ENCODE results near the gene UBAP2L.
A peak's percentile ranks its signal among the peaks of the same experiment; 100 is the strongest.

GRCh38 chr1:154186177-154186576 lies 34.6 kb upstream of the UBAP2L start:
- TF ChIP-seq POLR2A (IDR thresholded peaks at IDR 0.05) (no peak), POLR2AphosphoS5 (IDR thresholded peaks at IDR 0.05) (no peak)
- TF ChIP-seq, protein P1, sequence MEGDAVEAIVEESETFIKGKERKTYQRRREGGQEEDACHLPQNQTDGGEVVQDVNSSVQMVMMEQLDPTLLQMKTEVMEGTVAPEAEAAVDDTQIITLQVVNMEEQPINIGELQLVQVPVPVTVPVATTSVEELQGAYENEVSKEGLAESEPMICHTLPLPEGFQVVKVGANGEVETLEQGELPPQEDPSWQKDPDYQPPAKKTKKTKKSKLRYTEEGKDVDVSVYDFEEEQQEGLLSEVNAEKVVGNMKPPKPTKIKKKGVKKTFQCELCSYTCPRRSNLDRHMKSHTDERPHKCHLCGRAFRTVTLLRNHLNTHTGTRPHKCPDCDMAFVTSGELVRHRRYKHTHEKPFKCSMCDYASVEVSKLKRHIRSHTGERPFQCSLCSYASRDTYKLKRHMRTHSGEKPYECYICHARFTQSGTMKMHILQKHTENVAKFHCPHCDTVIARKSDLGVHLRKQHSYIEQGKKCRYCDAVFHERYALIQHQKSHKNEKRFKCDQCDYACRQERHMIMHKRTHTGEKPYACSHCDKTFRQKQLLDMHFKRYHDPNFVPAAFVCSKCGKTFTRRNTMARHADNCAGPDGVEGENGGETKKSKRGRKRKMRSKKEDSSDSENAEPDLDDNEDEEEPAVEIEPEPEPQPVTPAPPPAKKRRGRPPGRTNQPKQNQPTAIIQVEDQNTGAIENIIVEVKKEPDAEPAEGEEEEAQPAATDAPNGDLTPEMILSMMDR (IDR thresholded peaks at IDR 0.05): peak in 1 of 3 donors; percentile 35

All from breast epithelium (tissue), 3 donors.